PC-9 (cell line): ENCODE results near the gene FNDC3B.

Experiments
- CTCF ChIP-seq: fragments of 200-600 bp; sonication (generic); conservative IDR thresholded peaks from 2 replicates; pipeline ENCODE4 v1.6.1; 2017; ENCODE audit warnings: mixed run types, antibody characterized with exemption, mild to moderate bottlenecking, moderate library complexity
- EZH2 ChIP-seq: fragments of 200-600 bp; sonication (generic); IDR thresholded peaks from 2 replicates; pipeline ENCODE4 v1.8.0; 2017; ENCODE audit warnings: antibody characterized with exemption, low read depth

GRCh38 chr3:171994646-171995428 lies 44.5 kb upstream of the FNDC3B start:
- TF ChIP-seq CTCF, result no peak
- TF ChIP-seq EZH2, result no peak
